Midbrain (tissue), 1 donor: Measurements from ENCODE around the gene EXOSC3.
"Not testable (repeated sequence)": the region's sequence is repeated elsewhere in the genome, so short reads cannot be mapped to it uniquely, and the experiment has no call there.

Source experiments
- DNase-seq: peaks from one replicate; lab custom pipeline; 2025; lab: John Stamatoyannopoulos, UW

Gene EXOSC3

GRCh38 chr9:37784616-37785483 is at the start of gene EXOSC3:
EXOSC3 (minus strand) TSS chr9:37785064; CDS start chr9:37785044, 20 bp downstream.
- peak; percentile 89 for DNase-seq

- no peak for DNase-seq
Measured at GRCh38 chr9:37827483-37828165, 42.8 kb upstream of the EXOSC3 start.

- not testable (repeated sequence) for DNase-seq
Measured at GRCh38 chr9:37825174-37825573, 40.3 kb upstream of the EXOSC3 start.

- DNase-seq, result no peak
Measured at GRCh38 chr9:37820142-37820541, 35.3 kb upstream of the EXOSC3 start.

GRCh38 chr9:37818849-37819248 is 34.0 kb upstream of the EXOSC3 start:
- DNase-seq, result no peak

GRCh38 chr9:37812773-37813379 is 28.0 kb upstream of the EXOSC3 start:
- DNase-seq, result no peak

- DNase-seq, result no peak
Measured at GRCh38 chr9:37811906-37812476, 27.1 kb upstream of the EXOSC3 start.

GRCh38 chr9:37809676-37810075 is 24.8 kb upstream of the EXOSC3 start:
- not testable (repeated sequence) for DNase-seq

GRCh38 chr9:37806271-37806670 is 21.4 kb upstream of the EXOSC3 start:
- no peak for DNase-seq

GRCh38 chr9:37801959-37802711 is 17.3 kb upstream of the EXOSC3 start:
- no peak for DNase-seq

- DNase-seq, result no peak
Measured at GRCh38 chr9:37801287-37801850, 16.5 kb upstream of the EXOSC3 start.

- DNase-seq, result peak; percentile 88
Measured at GRCh38 chr9:37800631-37801286, 15.9 kb upstream of the EXOSC3 start, which contains the start of gene DCAF10. DCAF10 (plus strand) TSS chr9:37800797; CDS start chr9:37800867, 70 bp downstream.

- DNase-seq, result no peak
Measured at GRCh38 chr9:37798677-37799076, 13.8 kb upstream of the EXOSC3 start.

- no peak for DNase-seq
Measured at GRCh38 chr9:37796232-37796631, 11.4 kb upstream of the EXOSC3 start.

- no peak for DNase-seq
Measured at GRCh38 chr9:37792122-37792521, 7.3 kb upstream of the EXOSC3 start.

- no peak for DNase-seq
Measured at GRCh38 chr9:37790096-37790495, 5.2 kb upstream of the EXOSC3 start.

GRCh38 chr9:37788332-37788731 is 3.5 kb upstream of the EXOSC3 start:
- no peak for DNase-seq

- DNase-seq, result no peak
Measured at GRCh38 chr9:37787059-37787458, 2.2 kb upstream of the EXOSC3 start.

- no peak for DNase-seq
Measured at GRCh38 chr9:37784291-37784615, 611 bp downstream of the EXOSC3 start.

GRCh38 chr9:37778534-37778933 is 6.3 kb downstream of the EXOSC3 start:
- DNase-seq, result no peak

GRCh38 chr9:37776328-37776727 is 8.5 kb downstream of the EXOSC3 start:
- DNase-seq, result no peak
